HG02943 (cell line): ENCODE data around the gene MNDA.
"Not testable (repeated sequence)": the region's sequence is repeated elsewhere in the genome, so short reads cannot be mapped to it uniquely, and the experiment has no call there.

Source experiments
- ATAC-seq: cut with Tn5 transposase; IDR thresholded peaks from one replicate; pipeline ENCODE4 v1.9.1; 2021; ENCODE audit warnings: mild to moderate bottlenecking, low read depth, moderate library complexity; ENCODE audit not compliant: unreplicated experiment

Gene MNDA

GRCh38 chr1:158836038-158836437 is 4.9 kb downstream of the MNDA start:
- no peak for ATAC-seq

- no peak for ATAC-seq
Observed at GRCh38 chr1:158838660-158839059, 7.5 kb downstream of the MNDA start.

GRCh38 chr1:158839566-158839965 is 8.4 kb downstream of the MNDA start:
- no peak for ATAC-seq

GRCh38 chr1:158840236-158840635 is 9.1 kb downstream of the MNDA start:
- no peak for ATAC-seq

- ATAC-seq: no peak
Observed at GRCh38 chr1:158864595-158864994, 33.4 kb downstream of the MNDA start.

GRCh38 chr1:158870438-158870837 is 39.3 kb downstream of the MNDA start:
- not testable (repeated sequence) for ATAC-seq

GRCh38 chr1:158873141-158873540 is 42.0 kb downstream of the MNDA start:
- ATAC-seq: no peak

- no peak for ATAC-seq
Observed at GRCh38 chr1:158893654-158894053, 62.5 kb downstream of the MNDA start.

GRCh38 chr1:158898722-158899121 is 67.6 kb downstream of the MNDA start:
- no peak for ATAC-seq
